OCI-LY7 (cell line): ENCODE measurements around the gene KRT38. TPM values are rescaled to one million over a fixed set of nuclear protein-coding genes. Genes with fewer than 3 reads are reported as not detected.

Experiments
- BruUV-seq: library from RNA; stranded (reverse); fragments of 400-500 nt; replicated peaks from 2 replicates; lab custom pipeline; 2021; lab: Mats Ljungman, UMichigan
- CTCF ChIA-PET: fragments of 300-600 bp; sonication (Branson Sonifier 250); formaldehyde crosslinking; loops from one replicate; lab custom pipeline; 2022; ENCODE audit warnings: antibody characterized with exemption; ENCODE audit not compliant: unreplicated experiment; lab: Charles Lee
- POLR2A ChIA-PET: fragments of 300-600 bp; sonication (Branson Sonifier 250); formaldehyde crosslinking; loops from one replicate; lab custom pipeline; 2022; ENCODE audit warnings: antibody characterized with exemption; lab: Charles Lee
- DNase-seq: peaks from one replicate; pipeline ENCODE4 v3.0.0-alpha.2; 2015; ENCODE audit warnings: low spot score
- H2AFZ ChIP-seq: fragments of 200-600 bp; sonication (generic), shearing (Covaris generic); 2 replicates; pipeline ENCODE4 v1.6.1; 2014; ENCODE audit warnings: mild to moderate bottlenecking, antibody characterized with exemption, low read length, moderate library complexity
- H3K27ac ChIP-seq: fragments of 200-600 bp; sonication (generic); 2 replicates; pipeline ENCODE4 v1.5.1; 2014; ENCODE audit warnings: mixed run types, low read depth, mild to moderate bottlenecking, moderate library complexity, low read length, inconsistent platforms; ENCODE audit not compliant: poor library complexity, severe bottlenecking
- H3K36me3 ChIP-seq: fragments of 200-600 bp; sonication (generic); 2 replicates; pipeline ENCODE4 v1.6.1; 2014; ENCODE audit warnings: mild to moderate bottlenecking, antibody characterized with exemption, low read length, moderate library complexity, mixed read lengths; ENCODE audit not compliant: insufficient read depth
- H3K4me1 ChIP-seq: fragments of 200-600 bp; sonication (generic); 2 replicates; pipeline ENCODE4 v1.5.1; 2014; ENCODE audit warnings: mild to moderate bottlenecking, low read length; ENCODE audit not compliant: insufficient read depth, poor library complexity, severe bottlenecking
- H3K4me2 ChIP-seq: fragments of 200-600 bp; sonication (generic); 2 replicates; pipeline ENCODE4 v1.6.1; 2014; ENCODE audit warnings: mild to moderate bottlenecking, low read length
- H3K4me3 ChIP-seq: fragments of 200-600 bp; sonication (generic); 2 replicates; pipeline ENCODE4 v1.5.1; 2014; ENCODE audit warnings: mild to moderate bottlenecking, low read depth, low read length; ENCODE audit not compliant: poor library complexity, severe bottlenecking
- H3K79me2 ChIP-seq: fragments of 200-600 bp; sonication (generic); 2 replicates; pipeline ENCODE4 v1.6.1; 2016; ENCODE audit warnings: low read depth, mild to moderate bottlenecking, low read length, moderate library complexity, mixed read lengths; ENCODE audit not compliant: insufficient read depth
- H3K9me2 ChIP-seq: fragments of 200-600 bp; sonication (generic); 2 replicates; pipeline ENCODE4 v1.6.1; 2016; ENCODE audit warnings: mild to moderate bottlenecking, low read length, mixed read lengths; ENCODE audit not compliant: insufficient read depth
- H3K9me3 ChIP-seq: fragments of 200-600 bp; sonication (generic); 2 replicates; pipeline ENCODE4 v1.6.1; 2014; ENCODE audit warnings: mild to moderate bottlenecking, mixed run types, low read length, mixed read lengths
- H4K20me1 ChIP-seq: fragments of 200-600 bp; sonication (generic); 2 replicates; pipeline ENCODE4 v1.6.1; 2014; ENCODE audit warnings: mild to moderate bottlenecking, antibody characterized with exemption, low read length, moderate library complexity, mixed read lengths; ENCODE audit not compliant: insufficient read depth
- EZH2phosphoT487 ChIP-seq: fragments of 200-600 bp; sonication (generic); IDR thresholded peaks from 2 replicates; pipeline ENCODE4 v1.6.1; 2018; ENCODE audit warnings: low read depth, borderline replicate concordance, mild to moderate bottlenecking, mixed run types, antibody characterized with exemption, low read length, moderate library complexity, mixed read lengths
- intact Hi-C: fragments of 100-400 bp; cut with micrococcal nuclease; formaldehyde crosslinking; loops from one replicate; pipeline ENCODE4 v1.10.0; 2022; ENCODE audit not compliant: unreplicated experiment
- total RNA-seq, 2 experiments: library from RNA; depleted of rRNA in 1 of 2; stranded (reverse); fragments of >200 nt in 1 of 2; shearing (Covaris generic) in 1 of 2; gene quantifications; 2 replicates each; pipeline ENCODE4 v1.2.3, GENCODE V29; 2014 to 2022
- TF ChIP-seq, protein P1 (sequence below): fragments of 200-600 bp; sonication (generic); conservative IDR thresholded peaks from 2 replicates; pipeline ENCODE4 v1.5.1; 2014; ENCODE audit warnings: mild to moderate bottlenecking, antibody characterized with exemption, low read length, moderate library complexity, mixed read lengths

KRT38 gene
- total RNA-seq, 2 experiments from 2014 or later: not detected

DNA sequence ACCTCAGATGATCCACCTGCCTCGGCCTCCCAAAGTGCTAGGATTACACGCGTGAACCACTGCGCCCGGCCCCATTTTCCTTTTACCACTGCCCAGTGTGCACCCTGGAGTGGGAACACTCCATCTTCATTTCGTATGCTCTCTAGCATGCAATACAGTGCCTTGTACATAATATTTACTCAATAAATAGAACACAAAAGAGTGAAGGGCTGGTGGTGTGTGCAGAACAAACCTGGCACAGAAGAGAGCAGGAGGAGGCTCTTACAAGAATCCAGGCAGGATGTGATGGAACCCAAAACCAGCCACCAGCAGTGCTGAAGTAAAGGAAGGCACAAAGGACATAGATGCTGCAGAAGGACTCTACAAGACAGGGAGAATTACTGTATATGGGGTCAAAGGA is 23.7 kb downstream of the KRT38 start:
- Histone ChIP-seq H3K9me2 (no peaks in the 10 kb centered on the region), H3K4me2 (no peak overlapping the region), H2AFZ (no peak overlapping the region), H3K79me2 (no peaks in the 10 kb centered on the region), H4K20me1 (no peaks in the 10 kb centered on the region), H3K9me3 (no peaks in the 10 kb centered on the region), H3K4me3 (no peak overlapping the region), H3K4me1 (no peaks in the 10 kb centered on the region), H3K27ac (no peak overlapping the region), H3K36me3 (no peaks in the 10 kb centered on the region)
- TF ChIP-seq, protein P1, sequence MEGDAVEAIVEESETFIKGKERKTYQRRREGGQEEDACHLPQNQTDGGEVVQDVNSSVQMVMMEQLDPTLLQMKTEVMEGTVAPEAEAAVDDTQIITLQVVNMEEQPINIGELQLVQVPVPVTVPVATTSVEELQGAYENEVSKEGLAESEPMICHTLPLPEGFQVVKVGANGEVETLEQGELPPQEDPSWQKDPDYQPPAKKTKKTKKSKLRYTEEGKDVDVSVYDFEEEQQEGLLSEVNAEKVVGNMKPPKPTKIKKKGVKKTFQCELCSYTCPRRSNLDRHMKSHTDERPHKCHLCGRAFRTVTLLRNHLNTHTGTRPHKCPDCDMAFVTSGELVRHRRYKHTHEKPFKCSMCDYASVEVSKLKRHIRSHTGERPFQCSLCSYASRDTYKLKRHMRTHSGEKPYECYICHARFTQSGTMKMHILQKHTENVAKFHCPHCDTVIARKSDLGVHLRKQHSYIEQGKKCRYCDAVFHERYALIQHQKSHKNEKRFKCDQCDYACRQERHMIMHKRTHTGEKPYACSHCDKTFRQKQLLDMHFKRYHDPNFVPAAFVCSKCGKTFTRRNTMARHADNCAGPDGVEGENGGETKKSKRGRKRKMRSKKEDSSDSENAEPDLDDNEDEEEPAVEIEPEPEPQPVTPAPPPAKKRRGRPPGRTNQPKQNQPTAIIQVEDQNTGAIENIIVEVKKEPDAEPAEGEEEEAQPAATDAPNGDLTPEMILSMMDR: no peak
- TF ChIP-seq EZH2phosphoT487: no peak
- DNase-seq: no peak
- BruUV-seq: no TSS peak
- ChIA-PET CTCF (no interaction called here), POLR2A (no interaction called here)
- intact Hi-C loops: no loop called here

DNA sequence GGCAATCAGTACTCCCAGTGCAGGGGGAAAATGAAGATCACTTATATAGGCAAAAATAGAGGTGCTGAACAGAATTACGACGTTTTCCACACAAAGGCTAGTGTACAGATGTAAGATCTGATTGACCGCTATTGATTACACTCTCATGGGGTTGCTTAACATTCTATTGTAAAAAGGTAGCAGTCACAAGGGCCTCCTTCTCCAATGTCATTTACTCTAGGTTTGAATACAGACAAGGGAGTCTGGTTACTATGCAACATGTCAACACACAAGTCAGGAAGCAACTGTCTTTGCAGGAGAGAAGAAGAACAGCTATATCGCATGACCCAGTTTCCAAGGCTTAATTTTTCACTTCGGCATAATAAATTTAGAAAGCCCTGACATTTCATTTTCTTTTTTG is 24.3 kb downstream of the KRT38 start:
- Histone ChIP-seq H3K4me1 (no peaks in the 10 kb centered on the region), H3K9me3 (no peaks in the 10 kb centered on the region), H3K79me2 (no peaks in the 10 kb centered on the region), H3K27ac (no peak overlapping the region), H3K9me2 (no peaks in the 10 kb centered on the region), H2AFZ (no peak overlapping the region), H3K4me3 (no peak overlapping the region), H3K36me3 (no peaks in the 10 kb centered on the region), H3K4me2 (no peak overlapping the region), H4K20me1 (no peaks in the 10 kb centered on the region)
- no peak for DNase-seq
- BruUV-seq: no TSS peak
- intact Hi-C loops: no loop called here
- TF ChIP-seq, protein P1: no peak
- TF ChIP-seq EZH2phosphoT487: no peak
- POLR2A ChIA-PET: no interaction called here
- CTCF ChIA-PET: no interaction called here

DNA sequence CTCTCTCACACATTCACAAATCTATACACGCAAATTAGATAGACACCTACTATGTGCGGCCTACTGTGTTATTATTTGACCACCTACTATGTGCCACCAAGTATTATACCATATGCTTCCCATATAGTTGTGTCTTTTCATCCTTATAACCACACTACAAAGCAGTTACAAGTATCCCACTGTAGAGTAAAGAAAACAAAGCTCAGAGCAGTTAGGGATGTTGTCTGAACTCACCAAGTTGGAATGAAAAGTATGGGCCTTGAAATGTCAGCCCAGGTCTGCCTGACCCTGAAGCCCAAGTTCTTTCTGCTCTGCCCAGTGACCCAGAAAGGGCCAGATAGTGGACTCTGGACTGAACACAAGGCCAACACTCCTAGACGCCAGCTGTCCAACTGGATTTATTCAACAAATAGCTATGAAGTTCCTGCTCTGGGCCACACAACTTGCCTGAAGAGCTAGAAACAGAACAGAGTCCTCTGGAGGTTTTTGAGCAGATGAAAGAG is 24.9 kb downstream of the KRT38 start:
- no peak overlapping the region for H2AFZ ChIP-seq
- no peak overlapping the region for H3K4me2 ChIP-seq
- H3K36me3 ChIP-seq: no peaks in the 10 kb centered on the region
- H3K9me2 ChIP-seq: no peaks in the 10 kb centered on the region
- BruUV-seq: no TSS peak
- no peaks in the 10 kb centered on the region for H4K20me1 ChIP-seq
- TF ChIP-seq EZH2phosphoT487: no peak
- TF ChIP-seq, protein P1: no peak
- H3K4me3 ChIP-seq: no peak overlapping the region
- POLR2A ChIA-PET: no interaction called here
- no peaks in the 10 kb centered on the region for H3K4me1 ChIP-seq
- CTCF ChIA-PET: no interaction called here
- intact Hi-C loops: no loop called here
- DNase-seq: no peak
- H3K27ac ChIP-seq: no peak overlapping the region
- H3K9me3 ChIP-seq: no peaks in the 10 kb centered on the region
- H3K79me2 ChIP-seq: no peaks in the 10 kb centered on the region
